Thoracic aorta (tissue), 2 donors: ENCODE data around the gene PNLIPRP2. TPM values are rescaled to one million over a fixed set of nuclear protein-coding genes. Genes with fewer than 3 reads are reported as not detected.

Source experiments
- ATAC-seq: fragments of 150-250 bp; one replicate; pipeline ENCODE4 v1.8.0; 2017; ENCODE audit warnings: low read depth; ENCODE audit not compliant: insufficient number of reproducible peaks, low FRiP score
- DNase-seq: peaks from one replicate; pipeline ENCODE4 v3.0.0-alpha.2; 2020; ENCODE audit warnings: low spot score
- H3K27ac ChIP-seq, 2 donors: fragments of 200-600 bp; sonication (generic); 1 replicate in 1 of 2; 2 replicates in 1 of 2; pipeline ENCODE4 v1.5.1; 2016; ENCODE audit warnings: mild to moderate bottlenecking in 2 of 2, moderate library complexity in 2 of 2
- H3K27me3 ChIP-seq: fragments of 200-600 bp; sonication (generic); replicated peaks from 2 replicates; pipeline ENCODE4 v1.6.0; 2016; ENCODE audit warnings: mild to moderate bottlenecking; ENCODE audit not compliant: insufficient read depth
- H3K36me3 ChIP-seq: fragments of 200-600 bp; sonication (generic); one replicate; pipeline ENCODE4 v1.5.1; 2016
- H3K4me1 ChIP-seq, 2 donors: fragments of 200-600 bp; sonication (generic); 1 replicate in 1 of 2; 2 replicates in 1 of 2; pipeline versions ENCODE4 v1.5.1 to v1.6.0; 2016; ENCODE audit warnings: low read depth in 2 of 2, mild to moderate bottlenecking in 1 of 2; ENCODE audit not compliant: control insufficient read depth in 1 of 2
- H3K4me3 ChIP-seq: fragments of 200-600 bp; sonication (generic); 2 replicates; pipeline ENCODE4 v1.5.1; 2016; ENCODE audit warnings: mild to moderate bottlenecking
- H3K9me3 ChIP-seq: fragments of 200-600 bp; sonication (generic); 2 replicates; pipeline ENCODE4 v1.5.1; 2016
- CTCF ChIP-seq: fragments of 200-600 bp; sonication (generic); IDR thresholded peaks from one replicate; pipeline ENCODE4 v1.5.1; 2019; ENCODE audit warnings: antibody characterized with exemption
- total RNA-seq, 2 donors: library from RNA; depleted of rRNA; stranded (reverse); fragments of >200 nt; gene quantifications; one replicate each; pipeline versions ENCODE4 v1.1.0 to v1.2.3, GENCODE V29; 2016

PNLIPRP2 gene
- total RNA-seq, 2 donors from 2014 or later = 2.3 TPM; not detected in 1

DNA sequence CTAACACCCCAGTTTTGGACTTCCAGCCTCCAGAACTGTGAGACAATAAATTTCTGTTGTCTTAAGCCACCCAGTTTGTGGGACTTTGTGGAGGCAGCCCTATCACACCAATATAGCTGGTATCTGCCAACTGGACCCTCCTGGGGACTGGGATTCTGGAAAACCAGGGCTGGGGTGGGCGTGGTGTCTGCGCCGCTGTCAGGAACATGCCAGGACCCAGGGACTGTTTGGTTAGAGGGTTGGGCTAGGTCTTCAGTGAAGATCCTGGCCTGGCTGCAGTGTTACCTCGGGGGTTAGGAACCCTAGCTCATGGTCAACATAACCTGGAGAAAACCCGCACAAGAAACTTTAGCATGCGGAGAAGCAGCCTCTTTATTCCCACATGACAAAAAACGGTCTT, 42.6 kb downstream of the PNLIPRP2 start:
- no peak overlapping the region for H3K27ac ChIP-seq
- H3K4me3 ChIP-seq = no peak overlapping the region
- H3K36me3 ChIP-seq = no peaks in the 10 kb centered on the region
- no peaks in the 10 kb centered on the region for H3K27me3 ChIP-seq
- no peaks in the 10 kb centered on the region for H3K9me3 ChIP-seq
- ATAC-seq (no peak), DNase-seq (no peak)
- peaks cover 6 to 8% of the 10 kb centered on the region in 2 donors for H3K4me1 ChIP-seq
- no peak for TF ChIP-seq CTCF

- ATAC-seq (no peak), DNase-seq (no peak)
- peaks cover 6 to 8% of the 10 kb centered on the region in 2 donors for H3K4me1 ChIP-seq
- H3K27me3 ChIP-seq = no peaks in the 10 kb centered on the region
- no peak for TF ChIP-seq CTCF
- H3K9me3 ChIP-seq = no peaks in the 10 kb centered on the region
- H3K36me3 ChIP-seq = no peaks in the 10 kb centered on the region
- H3K27ac ChIP-seq = no peak overlapping the region
- no peak overlapping the region for H3K4me3 ChIP-seq
Measured at GRCh38 chr10:116664631-116665030, 43.9 kb downstream of the PNLIPRP2 start.

- H3K27ac ChIP-seq = peak overlapping the region in 1 of 2 donors; percentile 17
- no peaks in the 10 kb centered on the region for H3K27me3 ChIP-seq
- H3K9me3 ChIP-seq = no peaks in the 10 kb centered on the region
- ATAC-seq (no peak), DNase-seq (no peak)
- peaks cover 6 to 8% of the 10 kb centered on the region in 2 donors for H3K4me1 ChIP-seq
- no peak for TF ChIP-seq CTCF
- no peaks in the 10 kb centered on the region for H3K36me3 ChIP-seq
- peak overlapping the region; percentile 67 for H3K4me3 ChIP-seq
Measured at GRCh38 chr10:116665541-116666125, 44.9 kb downstream of the PNLIPRP2 start.

GRCh38 chr10:116667484-116667883, 46.7 kb downstream of the PNLIPRP2 start:
- Histone ChIP-seq H3K9me3 (no peaks in the 10 kb centered on the region), H3K36me3 (no peaks in the 10 kb centered on the region), H3K27me3 (no peaks in the 10 kb centered on the region), H3K4me1 (peaks cover 6 to 8% of the 10 kb centered on the region in 2 donors), H3K27ac (no peak overlapping the region), H3K4me3 (no peak overlapping the region)
- DNase-seq (no peak), ATAC-seq (no peak)
- no peak for TF ChIP-seq CTCF

- Histone ChIP-seq H3K9me3 (no peaks in the 10 kb centered on the region), H3K27me3 (no peaks in the 10 kb centered on the region), H3K36me3 (peaks cover 2% of the 10 kb centered on the region), H3K27ac (no peak overlapping the region), H3K4me1 (peaks cover 6 to 8% of the 10 kb centered on the region in 2 donors), H3K4me3 (no peak overlapping the region)
- DNase-seq (no peak), ATAC-seq (no peak)
- TF ChIP-seq CTCF = no peak
Measured at GRCh38 chr10:116668018-116668417, 47.3 kb downstream of the PNLIPRP2 start.
